A549 (cell line): Measurements from ENCODE around the gene CACNA2D4. TPM values are rescaled to one million over a fixed set of nuclear protein-coding genes. Genes with fewer than 3 reads are reported as not detected.

ENCODE experiments used
- ATAC-seq, 2 experiments: fragments of 200-7000 bp in 1 of 2; fragments of >200 bp in 1 of 2; cut with Nextera tagmentation in 1 of 2; cut with Tn5 transposase in 1 of 2; 3 replicates each; pipeline versions ENCODE4 v1.8.0 to v1.9.1; 2018 to 2020; ENCODE audit warnings: mild to moderate bottlenecking in 1 of 2, moderate library complexity in 1 of 2
- CTCF ChIA-PET: fragments of 300-600 bp; sonication (Branson Sonifier 250); formaldehyde crosslinking; extraction: SDS; loops from one replicate; lab custom pipeline; 2021; ENCODE audit warnings: antibody characterized with exemption, inconsistent platforms; lab: Yijun Ruan, JAX
- POLR2A ChIA-PET: fragments of 350-600 bp; formaldehyde crosslinking; extraction: SDS; loops from one replicate; lab custom pipeline; 2021; ENCODE audit warnings: antibody characterized with exemption, inconsistent platforms; lab: Yijun Ruan, JAX
- DNase-seq, 2 experiments: peaks; one replicate each; pipeline versions ENCODE4 v3.0.0 to v3.0.0-alpha.2; 2011 to 2016; ENCODE audit warnings: low read depth in 1 of 2, low spot score in 1 of 2
- FAIRE-seq: peaks from 2 replicates; lab custom pipeline; 2011; peaks lifted over from hg19 to GRCh38; lab: Jason Lieb, UNC
- H3K27ac ChIP-seq, 2 experiments: fragments of >200 bp; sonication (Bioruptor Twin); formaldehyde crosslinking; 3 replicates each; pipeline ENCODE4 v1.5.1; 2016 to 2017
- H3K4me1 ChIP-seq: fragments of >200 bp; sonication (Bioruptor Twin); formaldehyde crosslinking; 3 replicates; pipeline ENCODE4 v1.6.1; 2016
- H3K4me2 ChIP-seq: fragments of >200 bp; sonication (Bioruptor Twin); formaldehyde crosslinking; 3 replicates; pipeline ENCODE4 v1.6.1; 2016
- H3K4me3 ChIP-seq: fragments of >200 bp; sonication (Bioruptor Twin); formaldehyde crosslinking; 3 replicates; pipeline ENCODE4 v1.5.1; 2016
- H3K9me3 ChIP-seq: fragments of >200 bp; sonication (Bioruptor Twin); formaldehyde crosslinking; 3 replicates; pipeline ENCODE4 v1.6.1; 2016
- BCL3 ChIP-seq: fragments of >200 bp; sonication (Bioruptor Twin); formaldehyde crosslinking; IDR thresholded peaks from 3 replicates; pipeline ENCODE4 v1.6.1; 2016
- CBX2 ChIP-seq: fragments of 200-600 bp; sonication (generic); IDR thresholded peaks from 2 replicates; pipeline ENCODE4 v1.6.1; 2016; ENCODE audit warnings: low read depth, mild to moderate bottlenecking, borderline replicate concordance
- CBX8 ChIP-seq: fragments of 200-600 bp; sonication (generic); IDR thresholded peaks from 2 replicates; pipeline ENCODE4 v1.6.1; 2016
- CHD2 ChIP-seq: fragments of 150-350 bp; IDR thresholded peaks from 2 replicates; pipeline ENCODE4 v1.6.1; 2014; ENCODE audit warnings: low read length; ENCODE audit not compliant: partially characterized antibody
- CHD4 ChIP-seq: fragments of 200-600 bp; sonication (generic); IDR thresholded peaks from 2 replicates; pipeline ENCODE4 v1.6.1; 2016; ENCODE audit warnings: antibody characterized with exemption, mild to moderate bottlenecking, borderline replicate concordance
- CTCF ChIP-seq: fragments of >200 bp; sonication (Bioruptor Twin); formaldehyde crosslinking; IDR thresholded peaks from 3 replicates; pipeline ENCODE4 v1.5.1; 2016
- EHF ChIP-seq: fragments of 250-450 bp; sonication (Bioruptor Pico); IDR thresholded peaks from 2 replicates; pipeline ENCODE4 v1.5.0; 2020; ENCODE audit warnings: mild to moderate bottlenecking
- EHMT2 ChIP-seq: fragments of 200-600 bp; sonication (generic); IDR thresholded peaks from 2 replicates; pipeline ENCODE4 v1.6.1; 2016; ENCODE audit warnings: antibody characterized with exemption, low read depth, mild to moderate bottlenecking, moderate library complexity
- EP300 ChIP-seq, 2 experiments: fragments of >200 bp; sonication (Bioruptor Twin); formaldehyde crosslinking; IDR thresholded peaks; 2 replicates in 1 of 2; 3 replicates in 1 of 2; pipeline ENCODE4 v1.6.1; 2016 to 2017
- FOSL2 ChIP-seq, 2 experiments: fragments of 450-650 bp in 1 of 2; fragments of >200 bp in 1 of 2; sonication (Bioruptor Twin) in 1 of 2; formaldehyde crosslinking; IDR thresholded peaks; 2 replicates each; pipeline versions ENCODE4 v1.5.0 to v1.6.1; 2016 to 2020; ENCODE audit warnings: mild to moderate bottlenecking in 1 of 2, moderate library complexity in 1 of 2
- FOXS1 ChIP-seq: fragments of 250-450 bp; sonication (Bioruptor Pico); IDR thresholded peaks from 2 replicates; pipeline ENCODE4 v1.5.0; 2020; ENCODE audit warnings: mild to moderate bottlenecking, moderate library complexity
- HDAC2 ChIP-seq: fragments of 200-600 bp; sonication (generic); IDR thresholded peaks from 2 replicates; pipeline ENCODE4 v1.6.1; 2016
- HEYL ChIP-seq: fragments of 250-450 bp; sonication (Bioruptor Pico); IDR thresholded peaks from 2 replicates; pipeline ENCODE4 v1.8.0; 2021; ENCODE audit warnings: mild to moderate bottlenecking, moderate library complexity
- HOXA7 ChIP-seq: fragments of 250-450 bp; sonication (Bioruptor Pico); IDR thresholded peaks from 2 replicates; pipeline ENCODE4 v1.5.0; 2020; ENCODE audit warnings: mild to moderate bottlenecking, moderate library complexity
- HOXB13 ChIP-seq: fragments of 250-450 bp; sonication (Bioruptor Pico); IDR thresholded peaks from 2 replicates; pipeline ENCODE4 v1.5.0; 2020; ENCODE audit warnings: low read depth, mild to moderate bottlenecking, moderate library complexity
- HOXB5 ChIP-seq: fragments of 250-450 bp; sonication (Bioruptor Pico); IDR thresholded peaks from 2 replicates; pipeline ENCODE4 v1.5.0; 2020; ENCODE audit warnings: mild to moderate bottlenecking, moderate library complexity
- JUNB ChIP-seq: fragments of >200 bp; sonication (Bioruptor Twin); formaldehyde crosslinking; IDR thresholded peaks from 2 replicates; pipeline ENCODE4 v1.6.1; 2016
- NFE2L2 ChIP-seq: fragments of 150-350 bp; conservative IDR thresholded peaks from 2 replicates; pipeline ENCODE4 v1.6.1; 2014; ENCODE audit warnings: low read length
- NR3C1 ChIP-seq: fragments of >200 bp; sonication (Bioruptor Twin); formaldehyde crosslinking; IDR thresholded peaks from 3 replicates; pipeline ENCODE4 v1.6.1; 2017
- POLR2A ChIP-seq: IDR thresholded peaks from 2 replicates; pipeline ENCODE4 v1.6.1; 2012; ENCODE audit warnings: mild to moderate bottlenecking, low read length
- POLR2AphosphoS2 ChIP-seq: conservative IDR thresholded peaks from 2 replicates; pipeline ENCODE4 v1.6.1; 2012; ENCODE audit warnings: low read length, improper control_type of control experiment, inconsistent platforms
- RARB ChIP-seq: fragments of 250-450 bp; sonication (Bioruptor Pico); IDR thresholded peaks from 2 replicates; pipeline ENCODE4 v1.8.0; 2021; ENCODE audit warnings: mild to moderate bottlenecking, moderate library complexity
- RFX5 ChIP-seq: fragments of 450-650 bp; IDR thresholded peaks from 2 replicates; pipeline ENCODE4 v1.7.1; 2014; ENCODE audit warnings: antibody characterized with exemption, mild to moderate bottlenecking, moderate library complexity
- RNF2 ChIP-seq: fragments of 200-600 bp; sonication (generic); IDR thresholded peaks from 2 replicates; pipeline ENCODE4 v1.6.1; 2016; ENCODE audit warnings: low read depth, mild to moderate bottlenecking, antibody characterized with exemption, moderate library complexity, borderline replicate concordance
- SMC3 ChIP-seq: fragments of >200 bp; sonication (Bioruptor Twin); formaldehyde crosslinking; IDR thresholded peaks from 3 replicates; pipeline ENCODE4 v1.6.1; 2018; ENCODE audit warnings: inconsistent platforms
- SREBF2 ChIP-seq: fragments of 450-650 bp; IDR thresholded peaks from 2 replicates; pipeline ENCODE4 v1.6.1; 2014; ENCODE audit warnings: mild to moderate bottlenecking, moderate library complexity
- TP53 ChIP-seq: fragments of 250-450 bp; sonication (Bioruptor Pico); IDR thresholded peaks from 2 replicates; pipeline ENCODE4 v1.5.0; 2021; ENCODE audit warnings: mild to moderate bottlenecking, moderate library complexity
- ZFP36 ChIP-seq: fragments of 450-650 bp; IDR thresholded peaks from 2 replicates; pipeline ENCODE4 v1.6.1; 2014; ENCODE audit warnings: borderline replicate concordance; ENCODE audit not compliant: partially characterized antibody
- ZNF302 ChIP-seq: fragments of 250-450 bp; sonication (Bioruptor Pico); IDR thresholded peaks from 2 replicates; pipeline ENCODE4 v1.9.0; 2021; ENCODE audit warnings: inconsistent platforms, mild to moderate bottlenecking, moderate library complexity
- WGBS: methylation state at CpG from one replicate; pipeline ENCODE4 v1.1.6; 2017; ENCODE audit errors: missing lambda C conversion rate; 5-methylcytosine and 5-hydroxymethylcytosine counted together
- polyA plus RNA-seq, 4 experiments: library from polyadenylated mRNA; depleted of rRNA in 3 of 4; stranded (reverse); fragments of >200 nt; fragmentation: RNase III in 1 of 4; extraction: RNeasy Plus Mini Kit Qiagen cat#74134 plus additional on column Dnase treatment in 1 of 4; gene quantifications; 2 replicates in 3 of 4; 3 replicates in 1 of 4; pipeline ENCODE4 v1.2.3, GENCODE V29; 2011 to 2017
- TF ChIP-seq, protein P1 (sequence below): fragments of 250-450 bp; sonication (Bioruptor Pico); IDR thresholded peaks from 2 replicates; pipeline ENCODE4 v1.5.0; 2021; ENCODE audit warnings: mild to moderate bottlenecking, moderate library complexity, borderline replicate concordance
- TF ChIP-seq, protein P2 (sequence below): fragments of 250-450 bp; sonication (Bioruptor Pico); IDR thresholded peaks from 2 replicates; pipeline ENCODE4 v1.5.0; 2020; ENCODE audit warnings: low read depth, mild to moderate bottlenecking, moderate library complexity

Gene CACNA2D4
- polyA plus RNA-seq, 2 of the 4 experiments (the other 2 are of a cell fraction): not detected

DNA sequence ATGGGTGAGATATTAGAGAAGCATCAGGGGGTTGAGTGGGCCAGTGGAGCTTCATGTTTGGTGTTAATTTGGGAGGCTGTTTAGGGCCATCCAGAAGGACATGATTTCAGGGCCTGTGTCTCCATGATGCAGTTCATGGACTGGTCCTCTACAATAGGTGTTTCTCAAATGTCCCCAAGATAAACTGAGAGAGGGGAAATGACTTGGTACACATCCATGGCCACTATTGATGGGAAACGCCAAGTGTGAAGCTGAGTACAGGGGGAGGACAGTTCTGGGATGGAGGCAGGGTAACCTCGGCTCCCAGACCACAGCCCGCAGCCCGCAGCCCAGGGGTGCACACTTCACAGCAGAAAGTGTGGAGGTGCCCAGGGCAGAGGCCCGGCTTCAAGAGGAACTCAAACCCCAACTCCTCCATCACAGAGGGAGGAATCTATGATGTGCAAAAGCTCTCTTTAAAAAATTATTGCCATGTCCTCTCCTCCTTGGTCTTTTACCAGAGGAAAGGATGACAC lies 33.3 kb downstream of the CACNA2D4 start (continued):
- TF ChIP-seq, protein P1, sequence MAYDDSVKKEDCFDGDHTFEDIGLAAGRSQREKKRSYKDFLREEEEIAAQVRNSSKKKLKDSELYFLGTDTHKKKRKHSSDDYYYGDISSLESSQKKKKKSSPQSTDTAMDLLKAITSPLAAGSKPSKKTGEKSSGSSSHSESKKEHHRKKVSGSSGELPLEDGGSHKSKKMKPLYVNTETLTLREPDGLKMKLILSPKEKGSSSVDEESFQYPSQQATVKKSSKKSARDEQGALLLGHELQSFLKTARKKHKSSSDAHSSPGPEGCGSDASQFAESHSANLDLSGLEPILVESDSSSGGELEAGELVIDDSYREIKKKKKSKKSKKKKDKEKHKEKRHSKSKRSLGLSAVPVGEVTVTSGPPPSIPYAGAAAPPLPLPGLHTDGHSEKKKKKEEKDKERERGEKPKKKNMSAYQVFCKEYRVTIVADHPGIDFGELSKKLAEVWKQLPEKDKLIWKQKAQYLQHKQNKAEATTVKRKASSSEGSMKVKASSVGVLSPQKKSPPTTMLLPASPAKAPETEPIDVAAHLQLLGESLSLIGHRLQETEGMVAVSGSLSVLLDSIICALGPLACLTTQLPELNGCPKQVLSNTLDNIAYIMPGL: no peak
- TF ChIP-seq HDAC2: no peak

DNA sequence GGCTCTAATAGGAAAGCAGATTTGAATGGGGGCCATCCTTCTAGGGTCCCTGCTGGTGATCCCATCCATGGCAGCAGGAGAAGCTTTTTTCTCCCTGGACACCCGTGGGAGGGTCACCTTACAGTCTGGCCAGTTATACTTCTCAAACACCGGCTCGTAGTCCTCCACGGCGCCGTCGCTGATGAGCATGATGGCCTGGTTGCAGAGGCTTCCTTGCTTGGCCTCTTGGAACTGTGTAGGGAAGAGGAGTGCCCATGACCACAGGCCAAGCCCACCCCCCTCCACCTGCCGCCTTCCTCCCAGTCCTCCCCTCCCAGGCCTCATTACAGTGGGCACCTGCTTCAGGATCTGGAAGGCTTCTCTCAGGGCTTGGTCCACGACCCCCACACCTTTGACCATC lies 33.8 kb downstream of the CACNA2D4 start:
- no peak for ATAC-seq
- FAIRE-seq: no peak
- TF ChIP-seq SMC3 (no peak), HOXB13 (no peak), RARB (CRISPR knock-in tag) (no peak), POLR2A (no peak), EHMT2 (no peak), POLR2AphosphoS2 (no peak), CHD4 (no peak), CHD2 (no peak), NR3C1 (no peak), CBX8 (no peak), CBX2 (no peak), SREBF2 (no peak), ZNF302 (CRISPR knock-in tag) (no peak), HOXA7 (CRISPR knock-in tag) (no peak), NFE2L2 (no peak), HEYL (CRISPR knock-in tag) (no peak), RFX5 (no peak), EHF (CRISPR knock-in tag) (no peak)
- TF ChIP-seq, protein P1: no peak
- TF ChIP-seq, all 56 proteins: peak for 0
- ChIA-PET POLR2A (no interaction called here), CTCF (interaction anchor here (1.2 kb wide), 1 partner anchor 11 kb away, joined by 3 read pairs; no protein-coding TSS in a partner anchor)
- Histone ChIP-seq H3K4me1 (no peaks in the 10 kb centered on the region), H3K9me3 (no peaks in the 10 kb centered on the region), H3K27ac (no peak overlapping the region), H3K4me2 (no peak overlapping the region), H3K4me3 (no peak overlapping the region)
- DNase-seq: no peak
- WGBS: 63% methylated on average over 9 of the region's 9 CpGs

DNA sequence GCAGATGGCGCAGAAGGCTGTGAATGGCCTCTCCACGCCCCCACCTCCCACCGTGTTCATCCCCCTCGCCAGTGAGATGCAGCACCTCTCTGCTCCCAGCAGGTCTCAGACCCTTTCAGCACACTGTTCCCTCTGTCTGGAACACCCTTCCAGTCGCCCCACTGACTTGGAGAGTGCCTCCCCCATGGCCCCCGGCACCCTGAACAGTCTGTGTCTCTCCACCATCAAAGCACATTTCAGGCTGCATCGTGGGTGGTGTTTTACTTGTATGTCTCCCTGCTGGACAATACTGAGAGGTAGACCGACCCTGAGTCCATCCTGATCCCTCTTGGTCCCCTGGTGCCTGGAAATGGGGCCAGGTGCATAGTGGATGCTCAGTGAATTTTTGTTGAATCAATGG lies 34.9 kb downstream of the CACNA2D4 start:
- POLR2A ChIA-PET: no interaction called here
- Histone ChIP-seq H3K4me3 (no peak overlapping the region), H3K27ac (no peak overlapping the region), H3K4me2 (no peak overlapping the region), H3K4me1 (no peaks in the 10 kb centered on the region), H3K9me3 (no peaks in the 10 kb centered on the region)
- CTCF ChIA-PET: interaction anchor here (2.4 kb wide), 1 partner anchor 56 kb away, joined by 7 read pairs; no protein-coding TSS in a partner anchor
- 18% methylated on average over 7 of the region's 8 CpGs for WGBS
- ATAC-seq (no peak), DNase-seq (no peak), FAIRE-seq (no peak)
- TF ChIP-seq EHMT2 (no peak), RNF2 (no peak), TP53 (no peak), CTCF (no peak), CBX8 (no peak), ZFP36 (no peak), BCL3 (no peak), FOXS1 (no peak), HOXB5 (CRISPR knock-in tag) (no peak), FOSL2 (IDR thresholded peaks at IDR 0.05) (no peak), FOSL2 (CRISPR knock-in tag; IDR thresholded peaks at IDR 0.05) (no peak), JUNB (no peak), EP300 (IDR thresholded peaks at IDR 0.05) (no peak), NR3C1 (no peak)
- TF ChIP-seq, protein P2, sequence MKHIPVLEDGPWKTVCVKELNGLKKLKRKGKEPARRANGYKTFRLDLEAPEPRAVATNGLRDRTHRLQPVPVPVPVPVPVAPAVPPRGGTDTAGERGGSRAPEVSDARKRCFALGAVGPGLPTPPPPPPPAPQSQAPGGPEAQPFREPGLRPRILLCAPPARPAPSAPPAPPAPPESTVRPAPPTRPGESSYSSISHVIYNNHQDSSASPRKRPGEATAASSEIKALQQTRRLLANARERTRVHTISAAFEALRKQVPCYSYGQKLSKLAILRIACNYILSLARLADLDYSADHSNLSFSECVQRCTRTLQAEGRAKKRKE (CRISPR knock-in tag): no peak
